IPS-20b (cell line): ENCODE data around the gene G6PC3.
A peak's percentile ranks its signal among the peaks of the same experiment; 100 is the strongest.

Experiments
- H3K27ac ChIP-seq: one replicate; pipeline ENCODE4 v1.5.1; 2013; ENCODE audit warnings: low read length
- H3K27me3 ChIP-seq: 2 replicates; pipeline ENCODE4 v1.6.1; 2013; ENCODE audit warnings: mild to moderate bottlenecking, low read length, inconsistent platforms; ENCODE audit not compliant: insufficient read depth
- H3K36me3 ChIP-seq: 2 replicates; pipeline ENCODE4 v1.6.1; 2013; ENCODE audit warnings: low read depth, mild to moderate bottlenecking, inconsistent platforms, low read length, moderate library complexity; ENCODE audit not compliant: insufficient read depth
- H3K4me1 ChIP-seq: 2 replicates; pipeline ENCODE4 v1.6.1; 2013; ENCODE audit warnings: mild to moderate bottlenecking, control low read depth, inconsistent platforms, low read length, moderate library complexity; ENCODE audit not compliant: insufficient read depth
- H3K4me3 ChIP-seq: 2 replicates; pipeline ENCODE4 v1.5.1; 2013; ENCODE audit warnings: mild to moderate bottlenecking, low read length, inconsistent platforms
- H3K9ac ChIP-seq: 2 replicates; pipeline ENCODE4 v1.6.1; 2013; ENCODE audit warnings: low read depth, mild to moderate bottlenecking, inconsistent platforms, low read length, moderate library complexity
- H3K9me3 ChIP-seq: 2 replicates; pipeline ENCODE4 v1.6.1; 2013; ENCODE audit warnings: mild to moderate bottlenecking, low read depth, low read length, inconsistent platforms; ENCODE audit not compliant: insufficient read depth

The G6PC3 gene

DNA sequence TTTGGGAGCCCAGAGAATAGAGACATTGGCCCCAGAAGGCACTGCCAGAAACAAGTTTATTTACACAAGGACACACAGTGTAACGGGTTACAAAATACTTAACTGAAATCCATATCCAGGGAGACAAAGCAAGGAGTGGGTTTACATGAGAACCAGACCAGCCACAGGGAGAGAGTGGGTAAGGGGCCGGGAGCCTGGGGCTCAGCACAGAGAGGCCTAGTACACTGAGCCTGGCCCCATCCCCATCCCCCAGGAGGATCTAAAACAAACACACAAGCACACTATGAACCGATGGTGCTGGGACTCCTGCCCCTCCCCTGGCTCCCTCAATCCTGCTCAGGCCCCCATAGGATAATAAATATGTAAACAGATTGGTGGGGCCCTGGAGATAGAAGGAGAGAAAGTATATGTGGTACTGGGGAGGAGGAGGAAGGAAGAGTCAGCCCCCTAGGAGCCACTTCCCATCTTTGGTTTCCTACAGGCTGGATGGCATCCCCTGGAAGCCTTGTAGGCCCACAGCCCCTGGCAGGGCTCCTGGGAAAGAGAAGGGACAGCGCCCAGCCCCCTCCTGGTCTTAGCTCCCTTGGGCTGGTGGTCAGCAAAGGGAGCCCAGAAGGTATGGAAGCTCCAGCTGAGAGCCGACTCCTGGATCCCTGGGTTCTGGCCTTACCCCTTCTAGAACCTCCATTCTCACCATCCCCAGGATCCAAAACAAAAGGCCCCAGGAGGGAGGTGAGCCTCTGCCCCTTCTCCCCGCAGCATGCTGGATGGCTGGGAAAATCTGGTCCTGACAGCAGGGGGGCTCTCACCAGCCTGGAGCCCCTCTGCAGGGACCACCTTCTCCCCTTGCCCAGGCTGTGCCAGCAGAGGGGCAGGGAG, 6.4 kb downstream of the G6PC3 start:
- Histone ChIP-seq H3K27me3 (no peaks in the 10 kb centered on the region), H3K4me1 (peaks cover 2% of the 10 kb centered on the region), H3K36me3 (peaks cover 73% of the 10 kb centered on the region), H3K9ac (no peak overlapping the region), H3K9me3 (no peaks in the 10 kb centered on the region), H3K27ac (no peak overlapping the region), H3K4me3 (no peak overlapping the region)

DNA sequence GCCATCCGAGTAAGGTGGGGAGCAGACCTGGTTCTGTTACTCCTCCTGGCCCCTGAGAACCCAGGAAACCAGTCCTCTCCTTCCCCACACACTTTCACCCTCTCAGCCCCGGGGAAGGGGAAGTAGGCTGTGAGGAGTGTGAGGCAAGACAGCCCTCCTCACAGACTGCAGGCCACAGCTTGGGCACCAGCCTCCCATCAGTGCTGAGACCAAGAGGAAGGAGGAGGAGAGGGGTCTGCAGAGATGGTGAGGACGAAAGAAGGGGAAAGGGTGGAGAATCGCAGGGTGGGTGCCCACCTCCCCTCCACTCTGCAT, 7.0 kb downstream of the G6PC3 start:
- Histone ChIP-seq H3K9me3 (no peaks in the 10 kb centered on the region), H3K36me3 (peaks cover 79% of the 10 kb centered on the region), H3K4me1 (no peaks in the 10 kb centered on the region), H3K27ac (no peak overlapping the region), H3K27me3 (no peaks in the 10 kb centered on the region), H3K4me3 (no peak overlapping the region), H3K9ac (no peak overlapping the region)

DNA sequence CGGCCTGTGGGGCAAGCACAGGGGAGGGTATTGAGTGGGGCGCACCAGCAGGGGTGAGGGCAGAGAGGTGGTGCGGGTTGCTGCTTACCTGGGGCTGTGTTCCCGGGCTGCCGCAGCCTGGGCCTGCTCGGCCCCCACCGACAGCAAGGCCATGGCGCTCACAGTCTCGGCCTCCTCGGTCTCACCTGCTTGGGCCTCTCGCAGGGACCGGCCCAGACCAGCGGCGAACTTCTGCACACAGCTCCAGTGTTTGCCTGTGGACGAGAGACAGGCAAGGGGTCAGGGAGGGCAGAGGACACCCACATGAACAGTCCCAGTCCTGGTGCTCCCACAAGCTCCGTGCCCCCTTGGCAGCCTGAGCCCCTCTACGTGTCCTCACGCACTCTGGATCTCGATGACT, 7.9 kb downstream of the G6PC3 start:
- Histone ChIP-seq H3K27me3 (no peaks in the 10 kb centered on the region), H3K4me1 (no peaks in the 10 kb centered on the region), H3K9ac (no peak overlapping the region), H3K9me3 (no peaks in the 10 kb centered on the region), H3K4me3 (no peak overlapping the region), H3K27ac (no peak overlapping the region), H3K36me3 (peaks cover 88% of the 10 kb centered on the region)

DNA sequence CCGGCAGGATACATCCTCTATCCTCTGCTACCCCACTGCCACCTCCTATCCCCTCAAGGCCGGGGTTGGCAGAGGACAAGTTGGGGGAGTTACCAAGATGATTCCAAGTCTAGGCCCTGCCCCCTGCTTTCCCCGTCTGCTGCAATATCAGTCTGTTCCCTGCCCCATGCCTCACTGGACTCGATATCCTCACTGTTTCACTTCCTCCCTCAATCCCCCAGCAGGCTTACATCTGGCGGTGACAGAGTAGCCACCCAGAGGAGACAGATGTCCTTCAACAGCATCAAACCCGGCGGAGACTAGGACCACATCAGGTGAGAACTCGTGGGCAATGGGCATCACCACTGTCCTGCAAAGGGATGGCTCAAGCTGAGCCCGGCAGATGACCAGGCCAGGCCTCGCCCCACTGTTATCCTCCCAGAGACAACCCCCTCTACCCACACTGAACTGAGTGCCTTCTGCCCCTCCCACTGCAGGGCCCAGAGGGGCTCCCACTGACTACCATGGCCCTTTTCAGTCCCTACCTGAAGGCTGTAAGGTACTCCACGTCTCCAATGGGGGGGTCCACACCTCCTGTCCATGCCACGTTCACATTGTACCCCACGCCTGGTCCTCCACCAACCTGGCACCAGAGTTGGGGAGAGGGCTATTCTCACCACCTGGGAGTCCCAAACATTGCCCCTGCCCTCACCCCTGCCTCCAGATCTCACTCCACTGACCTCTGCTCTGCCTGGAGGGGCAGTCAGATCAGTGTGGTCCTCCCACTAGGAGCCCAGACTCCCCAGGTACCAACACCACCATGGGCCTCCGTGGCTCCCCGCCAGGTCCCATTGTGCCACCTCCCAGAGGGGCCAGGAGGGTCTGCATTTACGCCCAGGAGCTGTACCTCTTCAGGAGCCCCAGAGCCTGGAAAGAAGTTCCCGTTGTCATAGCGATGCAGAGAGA, 9.6 kb downstream of the G6PC3 start:
- H3K36me3 ChIP-seq: peaks cover 84% of the 10 kb centered on the region
- no peak overlapping the region for H3K4me3 ChIP-seq
- no peaks in the 10 kb centered on the region for H3K9me3 ChIP-seq
- H3K27ac ChIP-seq: no peak overlapping the region
- H3K9ac ChIP-seq: no peak overlapping the region
- no peaks in the 10 kb centered on the region for H3K4me1 ChIP-seq
- H3K27me3 ChIP-seq: no peaks in the 10 kb centered on the region

DNA sequence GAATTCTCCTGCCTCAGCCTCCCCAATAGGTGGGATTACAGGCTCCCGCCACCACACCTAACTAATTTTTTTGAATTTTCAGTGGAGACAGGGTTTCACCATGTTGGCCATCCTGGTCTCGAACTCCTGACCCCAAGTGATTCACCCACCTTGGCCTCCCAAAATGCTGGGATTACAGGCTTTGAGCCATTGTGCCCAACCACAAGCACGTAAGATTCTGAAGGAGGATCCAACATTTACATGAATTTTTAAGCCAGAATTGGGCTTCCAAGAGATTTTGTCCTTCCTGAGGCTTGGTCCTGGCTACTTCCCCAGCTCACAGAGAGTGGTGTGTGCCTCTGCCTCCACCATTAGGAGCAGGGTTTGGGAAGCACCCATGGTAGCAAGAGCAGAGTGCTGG, 11.1 kb downstream of the G6PC3 start:
- Histone ChIP-seq H3K27ac (no peak overlapping the region), H3K4me1 (peaks cover 8% of the 10 kb centered on the region), H3K9ac (no peak overlapping the region), H3K9me3 (no peaks in the 10 kb centered on the region), H3K36me3 (peaks cover 74% of the 10 kb centered on the region), H3K4me3 (no peak overlapping the region), H3K27me3 (no peaks in the 10 kb centered on the region)

DNA sequence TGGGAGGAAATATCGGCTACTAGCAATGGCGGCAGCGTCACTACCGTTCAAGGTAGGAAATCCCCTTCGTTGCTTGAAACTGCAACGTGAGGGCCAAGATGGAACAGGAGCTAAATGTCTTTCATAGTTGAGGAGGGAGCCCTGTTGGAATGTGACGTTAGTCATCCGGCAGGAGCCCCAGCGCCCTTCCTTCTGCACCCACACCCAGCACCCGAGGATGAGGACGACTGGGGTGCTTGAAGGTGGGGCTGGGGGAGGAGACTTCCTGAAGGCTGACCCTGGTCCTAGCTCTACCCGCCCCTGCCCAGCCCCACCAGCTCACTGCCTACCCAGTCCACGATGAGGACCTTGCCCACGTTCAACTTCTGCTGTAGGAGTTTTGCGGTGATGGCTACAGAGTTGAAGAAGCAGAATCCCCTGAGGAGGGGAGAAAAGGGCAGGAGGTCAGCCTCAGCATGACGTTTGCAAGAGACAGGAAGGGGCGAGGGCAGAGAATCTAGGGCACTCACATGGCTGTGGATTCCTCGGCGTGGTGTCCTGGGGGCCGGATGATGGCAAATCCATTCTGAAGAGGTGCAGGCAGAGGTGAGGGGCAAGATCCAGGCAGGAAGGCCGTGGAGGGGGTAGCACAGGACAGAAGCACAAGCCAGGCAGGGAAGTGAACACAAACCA, 11.9 kb downstream of the G6PC3 start:
- no peak overlapping the region for H3K4me3 ChIP-seq
- no peaks in the 10 kb centered on the region for H3K27me3 ChIP-seq
- H3K9me3 ChIP-seq: no peaks in the 10 kb centered on the region
- no peak overlapping the region for H3K27ac ChIP-seq
- no peak overlapping the region for H3K9ac ChIP-seq
- peaks cover 67% of the 10 kb centered on the region for H3K36me3 ChIP-seq
- peaks cover 12% of the 10 kb centered on the region for H3K4me1 ChIP-seq

DNA sequence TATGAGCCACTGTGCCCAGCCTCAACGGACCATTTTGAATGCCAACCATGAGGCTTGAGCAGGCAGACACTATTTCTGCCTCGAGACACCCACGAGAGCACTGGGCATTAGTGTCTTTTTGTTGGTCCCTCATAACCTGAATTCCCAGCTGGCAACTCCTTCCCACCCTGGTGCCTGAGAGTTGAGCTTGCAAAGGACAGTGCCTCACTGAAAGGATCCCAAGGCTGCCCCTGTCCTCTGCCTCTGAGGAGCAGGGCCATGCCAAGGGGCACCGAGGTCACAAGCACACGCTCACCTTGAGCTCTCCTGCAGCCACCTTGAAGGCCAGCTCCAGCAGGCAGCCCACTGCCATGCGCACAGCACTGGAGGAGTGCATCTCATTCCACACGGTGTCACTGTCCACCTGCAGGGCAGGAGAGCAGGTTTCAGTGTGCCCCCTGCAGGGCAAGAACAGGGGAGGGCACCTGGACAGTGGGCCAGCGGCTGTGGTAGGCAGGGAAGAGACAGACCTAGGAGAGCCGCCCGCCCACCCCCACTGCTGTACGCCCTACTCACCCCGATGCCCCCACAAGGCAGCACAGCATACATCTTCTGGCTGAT, 12.8 kb downstream of the G6PC3 start:
- Histone ChIP-seq H3K27ac (no peak overlapping the region), H3K4me3 (no peak overlapping the region), H3K9me3 (no peaks in the 10 kb centered on the region), H3K4me1 (peaks cover 17% of the 10 kb centered on the region), H3K36me3 (peaks cover 60% of the 10 kb centered on the region), H3K9ac (no peak overlapping the region), H3K27me3 (no peaks in the 10 kb centered on the region)

DNA sequence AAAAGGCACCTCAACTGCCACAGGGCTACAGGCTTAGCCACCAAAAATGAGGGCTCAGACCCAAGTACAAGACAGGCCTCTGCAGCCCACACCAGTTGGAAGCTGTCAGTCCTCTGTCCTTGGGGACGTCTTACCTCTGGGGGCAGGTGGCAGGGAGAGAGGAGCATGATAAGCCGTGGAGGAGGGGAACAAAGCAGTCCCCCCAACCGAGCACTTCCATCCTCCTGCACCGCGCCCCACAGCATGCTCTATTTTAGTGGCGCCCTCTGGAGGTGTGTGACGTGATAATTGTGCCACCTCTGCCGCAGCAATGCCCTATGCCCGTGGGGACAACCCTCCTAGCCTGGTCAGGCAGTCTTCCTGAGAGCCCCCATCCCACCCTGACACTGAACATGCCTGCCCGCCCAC, 13.6 kb downstream of the G6PC3 start:
- no peak overlapping the region for H3K9ac ChIP-seq
- no peak overlapping the region for H3K27ac ChIP-seq
- H3K27me3 ChIP-seq: no peaks in the 10 kb centered on the region
- no peak overlapping the region for H3K4me3 ChIP-seq
- no peaks in the 10 kb centered on the region for H3K9me3 ChIP-seq
- H3K4me1 ChIP-seq: peaks cover 17% of the 10 kb centered on the region
- peaks cover 61% of the 10 kb centered on the region for H3K36me3 ChIP-seq

DNA sequence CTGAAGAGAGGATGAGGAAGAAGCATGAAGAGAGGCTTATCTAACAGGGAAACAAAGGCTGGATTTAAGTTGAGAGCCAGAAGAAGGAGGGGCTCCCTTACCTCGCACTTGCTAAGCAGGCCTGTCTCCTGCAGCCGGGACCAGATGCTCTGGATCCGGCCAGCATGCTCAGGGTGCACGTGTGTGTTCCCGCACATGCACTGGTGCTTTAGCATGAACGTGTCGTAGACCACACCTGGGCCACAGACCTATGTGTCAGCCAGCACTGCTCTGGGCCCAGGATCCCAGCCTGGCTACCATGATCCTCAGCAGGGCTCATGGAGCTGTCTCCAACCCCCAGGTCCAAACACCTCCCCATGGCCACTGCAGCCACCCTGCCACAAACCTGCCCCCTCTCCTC, 14.4 kb downstream of the G6PC3 start:
- Histone ChIP-seq H3K27me3 (no peaks in the 10 kb centered on the region), H3K4me1 (peaks cover 17% of the 10 kb centered on the region), H3K9ac (no peak overlapping the region), H3K4me3 (no peak overlapping the region), H3K36me3 (peaks cover 57% of the 10 kb centered on the region), H3K9me3 (no peaks in the 10 kb centered on the region), H3K27ac (no peak overlapping the region)

DNA sequence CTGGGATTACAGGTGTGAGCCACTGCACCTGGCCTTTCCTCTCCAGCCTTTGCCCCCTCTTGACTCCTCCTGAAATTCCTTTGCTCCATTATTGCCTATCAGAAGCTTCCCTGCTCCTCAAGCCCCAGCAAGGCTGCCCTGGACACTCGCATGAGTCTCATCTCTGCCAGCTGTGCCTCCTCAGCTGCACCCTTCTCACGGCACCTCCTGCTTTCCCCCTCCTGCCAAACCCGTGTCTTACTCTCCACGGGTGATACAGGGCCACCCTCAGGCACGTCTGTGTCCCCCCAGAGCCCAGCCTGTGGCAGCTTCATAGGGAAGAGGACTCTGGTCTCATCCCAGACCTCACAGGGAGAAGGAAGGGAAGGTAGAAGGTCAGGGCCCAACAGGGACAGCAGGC, 15.4 kb downstream of the G6PC3 start:
- no peaks in the 10 kb centered on the region for H3K27me3 ChIP-seq
- no peaks in the 10 kb centered on the region for H3K9me3 ChIP-seq
- H3K4me1 ChIP-seq: peaks cover 17% of the 10 kb centered on the region
- peaks cover 50% of the 10 kb centered on the region for H3K36me3 ChIP-seq
- no peak overlapping the region for H3K4me3 ChIP-seq
- H3K27ac ChIP-seq: peak overlapping the region; percentile 65
- H3K9ac ChIP-seq: peak overlapping the region; percentile 56; the same call in 1 of the 2 replicates
